Measurements from ENCODE around the gene CLASP2. TPM values are rescaled to one million over a fixed set of nuclear protein-coding genes. Genes with fewer than 3 reads are reported as not detected.
"Not testable (repeated sequence)": the region's sequence is repeated elsewhere in the genome, so short reads cannot be mapped to it uniquely, and the experiment has no call there.

The CLASP2 gene
- polyA plus RNA-seq (2013, experiment 1 of 2; ENCODE audit: insufficient read length), result 17.1 TPM
- polyA plus RNA-seq (2013, experiment 2 of 2; ENCODE audit: insufficient read length), result 18.4 TPM

- peak; percentile 88 for DNase-seq
Observed at GRCh38 chr3:33717866-33718594, at the start of gene CLASP2. Gene CLASP2, minus strand, starts transcription at chr3:33718254. Its CDS starts 252 bp downstream, at chr3:33718002.

- peak; percentile 33 for DNase-seq
Observed at GRCh38 chr3:33758864-33759263, 40.8 kb upstream of the CLASP2 start.

GRCh38 chr3:33758281-33758680 lies 40.2 kb upstream of the CLASP2 start:
- DNase-seq, result no peak

DNA sequence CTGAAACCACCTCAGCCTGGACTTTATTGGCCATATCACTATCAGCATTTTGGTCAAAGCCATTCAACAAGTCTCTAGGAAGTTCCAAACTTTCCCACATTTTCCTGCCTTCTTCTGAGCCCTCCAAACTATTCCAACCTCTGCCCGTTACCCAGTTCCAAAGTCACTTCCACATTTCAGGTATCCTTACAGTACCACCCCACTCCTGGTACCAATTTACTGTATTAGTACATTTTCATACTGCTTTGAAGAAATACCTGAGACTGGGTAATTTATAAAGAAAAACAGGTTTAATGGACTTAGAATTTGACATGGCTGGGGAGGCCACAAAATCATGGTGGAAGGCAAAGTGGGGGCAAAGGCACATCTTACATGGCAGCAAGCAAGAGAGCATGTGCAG lies 36.3 kb upstream of the CLASP2 start:
- DNase-seq, result not testable (repeated sequence)

- no peak for DNase-seq
Observed at GRCh38 chr3:33751336-33751735, 33.3 kb upstream of the CLASP2 start.

- no peak for DNase-seq
Observed at GRCh38 chr3:33750211-33750548, 32.1 kb upstream of the CLASP2 start.

DNA sequence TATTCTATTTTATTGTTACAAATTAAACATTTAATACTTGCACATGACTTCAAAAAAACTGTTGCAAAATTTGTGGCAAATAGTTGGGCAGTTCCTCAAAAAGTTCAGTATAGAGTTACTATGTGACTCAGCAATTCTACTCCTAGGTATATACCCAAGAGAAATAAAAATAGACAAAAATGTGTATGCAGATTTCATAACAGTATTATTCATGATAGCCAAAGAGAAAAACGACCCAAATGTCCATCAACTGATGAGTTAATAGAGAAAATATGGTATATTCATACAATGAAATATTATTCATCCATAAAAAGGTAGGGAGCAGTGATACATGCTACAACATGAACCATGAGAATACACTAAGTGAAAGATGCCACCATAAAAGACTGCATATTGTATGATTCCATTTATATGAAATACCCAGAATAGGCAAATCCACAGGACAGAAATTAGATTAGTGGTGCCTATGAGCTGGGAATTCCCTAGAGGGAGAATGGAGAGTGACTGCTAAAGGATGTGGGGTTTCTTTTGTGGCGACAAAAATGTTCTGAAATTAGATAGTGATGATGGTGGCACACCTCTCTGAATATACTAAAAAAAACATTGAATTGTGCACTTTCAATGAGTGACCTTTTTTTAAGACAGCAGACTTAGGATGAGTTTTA lies 31.6 kb upstream of the CLASP2 start:
- DNase-seq, result peak; percentile 43

DNA sequence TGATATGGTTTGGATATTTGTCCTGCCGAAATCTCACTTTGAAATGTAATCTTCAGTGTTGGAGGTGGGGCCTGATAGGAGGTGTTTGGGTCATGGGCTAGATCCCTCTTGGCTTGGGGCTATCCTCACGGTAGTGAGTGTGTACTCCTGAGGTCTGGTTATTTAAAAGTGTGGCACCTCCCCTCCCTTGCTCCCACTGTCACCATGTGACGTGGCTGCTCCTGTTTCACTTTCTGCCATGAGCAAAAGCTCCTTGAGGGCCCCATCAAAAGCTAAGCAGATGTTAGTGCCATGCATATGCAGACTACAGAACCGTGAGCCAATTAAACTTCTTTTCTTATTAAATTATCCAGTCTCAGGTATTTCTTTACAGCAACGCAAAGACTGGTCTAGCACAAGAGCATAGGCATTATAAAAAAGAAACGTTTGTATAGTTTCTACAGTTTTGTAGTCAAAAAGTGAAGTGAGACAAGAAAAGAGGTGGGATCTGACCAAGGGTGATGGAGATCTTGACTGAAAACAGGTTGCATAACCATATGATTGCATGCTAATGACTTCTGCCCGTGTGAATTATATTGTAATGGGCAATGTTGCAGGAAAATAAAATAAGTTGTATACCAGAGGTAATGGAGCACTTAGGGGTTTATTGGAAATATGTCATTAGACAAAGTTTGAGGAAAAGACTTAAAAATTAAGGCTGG lies 28.5 kb upstream of the CLASP2 start:
- no peak for DNase-seq

GRCh38 chr3:33737146-33737545 lies 19.1 kb upstream of the CLASP2 start:
- no peak for DNase-seq

GRCh38 chr3:33732394-33732793 lies 14.3 kb upstream of the CLASP2 start:
- DNase-seq, result no peak

DNA sequence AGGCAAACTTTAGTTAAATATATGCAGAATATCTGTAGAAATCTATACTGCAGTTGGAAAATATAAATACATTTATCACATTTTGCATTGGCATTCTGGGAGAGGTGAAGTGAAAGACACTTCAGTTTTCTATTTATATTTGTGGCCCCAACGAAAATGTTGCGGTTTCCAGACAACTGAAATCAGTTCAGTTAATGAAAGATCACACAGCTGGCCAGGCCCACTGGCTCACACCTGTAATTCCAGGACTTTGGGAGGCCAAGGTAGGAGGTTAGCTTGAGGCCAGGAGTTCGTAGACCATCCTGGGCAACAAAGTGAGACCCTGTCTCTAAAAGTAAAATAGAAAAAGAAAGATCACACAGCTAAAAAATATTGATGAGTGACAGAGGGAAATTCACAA lies 11.9 kb upstream of the CLASP2 start:
- DNase-seq, result no peak

DNA sequence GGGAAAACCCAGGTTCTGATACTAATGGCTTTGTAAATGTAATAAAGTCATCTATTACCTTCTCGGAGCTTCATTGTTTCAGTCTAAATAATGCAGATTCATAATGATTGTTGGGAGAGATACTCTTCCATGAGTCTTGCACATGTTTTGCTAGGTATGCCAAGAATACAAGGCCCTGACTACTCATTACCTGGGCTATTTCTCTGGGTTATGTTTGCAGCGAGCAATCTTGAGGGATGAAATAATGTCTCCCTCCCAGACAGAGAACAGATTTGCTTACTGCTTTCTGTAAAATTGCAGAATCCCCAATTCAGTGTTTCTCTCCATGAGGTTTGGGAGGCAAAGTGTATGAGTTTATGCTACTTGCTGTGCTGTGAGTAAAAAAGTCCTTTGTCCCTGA lies 6.2 kb upstream of the CLASP2 start:
- no peak for DNase-seq

GRCh38 chr3:33722626-33723370 lies 4.7 kb upstream of the CLASP2 start:
- peak; percentile 51 for DNase-seq

- DNase-seq, result peak; percentile 28
Observed at GRCh38 chr3:33722191-33722590, 4.1 kb upstream of the CLASP2 start.

- no peak for DNase-seq
Observed at GRCh38 chr3:33718595-33718907, 497 bp upstream of the CLASP2 start.

GRCh38 chr3:33717616-33717865 lies 513 bp downstream of the CLASP2 start:
- DNase-seq, result peak; percentile 48

- DNase-seq, result no peak
Observed at GRCh38 chr3:33716227-33716626, 1.8 kb downstream of the CLASP2 start.

GRCh38 chr3:33711100-33711499 lies 7.0 kb downstream of the CLASP2 start:
- DNase-seq, result no peak

GRCh38 chr3:33706056-33706455 lies 12.0 kb downstream of the CLASP2 start:
- DNase-seq, result no peak

DNA sequence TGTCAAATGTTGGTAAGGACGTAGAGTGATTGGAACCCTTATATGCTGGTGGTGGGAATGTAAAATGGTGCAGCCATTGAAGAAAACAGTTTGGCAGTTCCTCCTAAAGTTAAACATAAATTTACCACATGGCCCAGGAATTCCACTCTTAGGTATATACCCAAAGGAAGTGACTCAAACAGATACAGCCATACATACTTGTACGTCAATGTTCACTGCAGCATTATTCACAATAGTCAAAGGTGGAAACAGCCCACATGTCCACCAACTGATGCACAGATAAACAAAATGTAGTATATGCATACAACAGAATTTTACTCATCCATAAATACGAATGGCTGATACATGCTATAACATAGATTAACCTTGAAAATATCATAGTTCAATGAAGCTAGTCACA lies 13.2 kb downstream of the CLASP2 start:
- DNase-seq, result no peak

GRCh38 chr3:33699275-33699674 lies 18.8 kb downstream of the CLASP2 start:
- no peak for DNase-seq

- no peak for DNase-seq
Observed at GRCh38 chr3:33694944-33695343, 23.1 kb downstream of the CLASP2 start.

DNA sequence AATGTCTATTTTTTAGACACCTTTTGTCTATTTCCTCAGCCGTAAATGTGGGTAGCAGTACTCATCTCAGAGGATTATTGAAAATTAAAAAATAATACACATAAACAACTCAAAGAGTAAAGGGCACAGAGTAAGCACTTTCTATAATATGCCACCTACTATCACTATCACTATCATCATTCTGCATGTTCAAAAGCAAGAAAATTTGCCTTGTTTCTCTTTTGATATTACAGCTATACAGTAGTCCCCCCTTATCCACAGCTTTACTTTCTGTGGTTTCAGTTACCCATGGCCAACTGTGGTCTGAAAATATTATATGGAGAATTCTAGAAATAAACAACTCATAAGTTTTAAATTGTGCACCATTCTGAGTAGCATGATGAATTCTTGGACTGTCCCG lies 27.7 kb downstream of the CLASP2 start:
- DNase-seq, result no peak
